Measurements from ENCODE around the gene ADIPOR2.
"Not testable (repeated sequence)": the region's sequence is repeated elsewhere in the genome, so short reads cannot be mapped to it uniquely, and the experiment has no call there.

The ADIPOR2 gene

GRCh38 chr12:1681493-1681807 is 9.4 kb upstream of the ADIPOR2 start:
- Mint-ChIP-seq H3K4me3 (no peak overlapping the region), H3K27me3 (peaks cover 3% of the 10 kb centered on the region), H3K27ac (no peak overlapping the region), H3K9me3 (no peaks in the 10 kb centered on the region), H3K4me1 (no peaks in the 10 kb centered on the region), H3K36me3 (no peaks in the 10 kb centered on the region)
- no peak for ATAC-seq (ENCODE audit: low read depth)
- DNase-seq (ENCODE audit: low spot score in 2 of 2): no peak

GRCh38 chr12:1688086-1688710 is 2.7 kb upstream of the ADIPOR2 start:
- peaks cover 3% of the 10 kb centered on the region for H3K27me3 Mint-ChIP-seq
- H3K27ac Mint-ChIP-seq: no peak overlapping the region
- H3K36me3 Mint-ChIP-seq: no peaks in the 10 kb centered on the region
- no peak for DNase-seq (ENCODE audit: low spot score in 2 of 2)
- H3K4me1 Mint-ChIP-seq: peaks cover 15% of the 10 kb centered on the region
- H3K9me3 Mint-ChIP-seq: no peaks in the 10 kb centered on the region
- H3K4me3 Mint-ChIP-seq: no peak overlapping the region
- ATAC-seq (ENCODE audit: low read depth): no peak

GRCh38 chr12:1691123-1692007 is 495 bp downstream of the ADIPOR2 start:
- Mint-ChIP-seq H3K27me3 (no peaks in the 10 kb centered on the region), H3K36me3 (peaks cover 2% of the 10 kb centered on the region), H3K4me3 (peak overlapping the region; percentile 91), H3K9me3 (no peaks in the 10 kb centered on the region), H3K27ac (peak overlapping the region; percentile 94), H3K4me1 (peaks cover 25% of the 10 kb centered on the region)
- DNase-seq (ENCODE audit: low spot score in 2 of 2): no peak
- ATAC-seq (ENCODE audit: low read depth): peak; percentile 24

GRCh38 chr12:1692226-1692625 is 1.4 kb downstream of the ADIPOR2 start:
- DNase-seq (ENCODE audit: low spot score in 2 of 2) (no peak), ATAC-seq (ENCODE audit: low read depth) (no peak)
- peaks cover 31% of the 10 kb centered on the region for H3K4me1 Mint-ChIP-seq
- H3K27me3 Mint-ChIP-seq: no peaks in the 10 kb centered on the region
- peaks cover 2% of the 10 kb centered on the region for H3K36me3 Mint-ChIP-seq
- peak overlapping the region; percentile 94 for H3K27ac Mint-ChIP-seq
- H3K4me3 Mint-ChIP-seq: peak overlapping the region; percentile 91
- no peaks in the 10 kb centered on the region for H3K9me3 Mint-ChIP-seq

- ATAC-seq (ENCODE audit: low read depth) (peak; percentile 15), DNase-seq (ENCODE audit: low spot score in 2 of 2) (no peak)
- Mint-ChIP-seq H3K36me3 (peaks cover 3% of the 10 kb centered on the region), H3K4me3 (peak overlapping the region; percentile 54), H3K27ac (peak overlapping the region; percentile 30), H3K27me3 (no peaks in the 10 kb centered on the region), H3K9me3 (no peaks in the 10 kb centered on the region), H3K4me1 (peaks cover 35% of the 10 kb centered on the region)
These were observed 2.2 kb downstream of the ADIPOR2 start for GRCh38 chr12:1692895-1693610.

- not testable (repeated sequence) for H3K4me3 Mint-ChIP-seq; H3K27ac Mint-ChIP-seq; H3K27me3 Mint-ChIP-seq; ATAC-seq (ENCODE audit: low read depth); H3K36me3 Mint-ChIP-seq; H3K9me3 Mint-ChIP-seq; DNase-seq (ENCODE audit: low spot score in 2 of 2)
- H3K4me1 Mint-ChIP-seq: peaks cover 38% of the 10 kb centered on the region
These were observed 4.2 kb downstream of the ADIPOR2 start for GRCh38 chr12:1695097-1695496.

- DNase-seq (ENCODE audit: low spot score in 2 of 2) (no peak), ATAC-seq (ENCODE audit: low read depth) (no peak)
- H3K27ac Mint-ChIP-seq: no peak overlapping the region
- peaks cover 6% of the 10 kb centered on the region for H3K36me3 Mint-ChIP-seq
- no peaks in the 10 kb centered on the region for H3K27me3 Mint-ChIP-seq
- H3K9me3 Mint-ChIP-seq: no peaks in the 10 kb centered on the region
- H3K4me3 Mint-ChIP-seq: no peak overlapping the region
- H3K4me1 Mint-ChIP-seq: peaks cover 40% of the 10 kb centered on the region
These were observed 5.2 kb downstream of the ADIPOR2 start for GRCh38 chr12:1695886-1696670.

GRCh38 chr12:1696800-1697199 is 5.9 kb downstream of the ADIPOR2 start:
- no peaks in the 10 kb centered on the region for H3K9me3 Mint-ChIP-seq
- H3K27me3 Mint-ChIP-seq: no peaks in the 10 kb centered on the region
- H3K27ac Mint-ChIP-seq: no peak overlapping the region
- peaks cover 6% of the 10 kb centered on the region for H3K36me3 Mint-ChIP-seq
- H3K4me3 Mint-ChIP-seq: no peak overlapping the region
- no peak for DNase-seq (ENCODE audit: low spot score in 2 of 2)
- peaks cover 36% of the 10 kb centered on the region for H3K4me1 Mint-ChIP-seq
- ATAC-seq (ENCODE audit: low read depth): no peak

GRCh38 chr12:1697271-1697670 is 6.4 kb downstream of the ADIPOR2 start:
- ATAC-seq (ENCODE audit: low read depth) (no peak), DNase-seq (ENCODE audit: low spot score in 2 of 2) (no peak)
- Mint-ChIP-seq H3K36me3 (peaks cover 6% of the 10 kb centered on the region), H3K9me3 (no peaks in the 10 kb centered on the region), H3K27me3 (no peaks in the 10 kb centered on the region), H3K4me3 (no peak overlapping the region), H3K27ac (no peak overlapping the region), H3K4me1 (peaks cover 31% of the 10 kb centered on the region)

- DNase-seq (ENCODE audit: low spot score in 2 of 2) (no peak), ATAC-seq (ENCODE audit: low read depth) (no peak)
- H3K9me3 Mint-ChIP-seq: no peaks in the 10 kb centered on the region
- peaks cover 6% of the 10 kb centered on the region for H3K36me3 Mint-ChIP-seq
- H3K27ac Mint-ChIP-seq: no peak overlapping the region
- no peak overlapping the region for H3K4me3 Mint-ChIP-seq
- peaks cover 24% of the 10 kb centered on the region for H3K4me1 Mint-ChIP-seq
- H3K27me3 Mint-ChIP-seq: no peaks in the 10 kb centered on the region
These were observed 7.8 kb downstream of the ADIPOR2 start for GRCh38 chr12:1698720-1699119.

GRCh38 chr12:1702713-1703112 is 11.8 kb downstream of the ADIPOR2 start:
- H3K27ac Mint-ChIP-seq: no peak overlapping the region
- H3K9me3 Mint-ChIP-seq: no peaks in the 10 kb centered on the region
- H3K36me3 Mint-ChIP-seq: peaks cover 3% of the 10 kb centered on the region
- H3K4me3 Mint-ChIP-seq: no peak overlapping the region
- DNase-seq (ENCODE audit: low spot score in 2 of 2): no peak
- no peak for ATAC-seq (ENCODE audit: low read depth)
- H3K4me1 Mint-ChIP-seq: peaks cover 19% of the 10 kb centered on the region
- no peaks in the 10 kb centered on the region for H3K27me3 Mint-ChIP-seq

- H3K27me3 Mint-ChIP-seq: no peaks in the 10 kb centered on the region
- H3K4me3 Mint-ChIP-seq: no peak overlapping the region
- H3K36me3 Mint-ChIP-seq: peaks cover 3% of the 10 kb centered on the region
- DNase-seq (ENCODE audit: low spot score in 2 of 2): no peak
- H3K4me1 Mint-ChIP-seq: peaks cover 21% of the 10 kb centered on the region
- no peak for ATAC-seq (ENCODE audit: low read depth)
- peak overlapping the region; percentile 60 for H3K27ac Mint-ChIP-seq
- H3K9me3 Mint-ChIP-seq: no peaks in the 10 kb centered on the region
These were observed 13.2 kb downstream of the ADIPOR2 start for GRCh38 chr12:1703771-1704722.

Data from memory B cell (primary cell).